GM18499 (cell line): ENCODE results near the gene CELF3.
"Not testable (repeated sequence)": the region's sequence is repeated elsewhere in the genome, so short reads cannot be mapped to it uniquely, and the experiment has no call there.

Experiments
- ATAC-seq: cut with Tn5 transposase; IDR thresholded peaks from one replicate; pipeline ENCODE4 v1.9.1; 2021; ENCODE audit warnings: moderate number of reproducible peaks; ENCODE audit not compliant: insufficient read depth, unreplicated experiment

Gene CELF3

GRCh38 chr1:151716771-151717631 lies at the start of gene CELF3:
TSS of gene CELF3 (minus strand) at chr1:151716803. CDS start at chr1:151716020, 783 bp downstream.
- no peak for ATAC-seq

- no peak for ATAC-seq
Observed at GRCh38 chr1:151763990-151764389, 47.4 kb upstream of the CELF3 start.

- ATAC-seq: no peak
Observed at GRCh38 chr1:151762941-151763921, 46.6 kb upstream of the CELF3 start, which contains the start of gene MRPL9. TSS of gene MRPL9 (minus strand) at chr1:151763496. CDS start at chr1:151763479, 17 bp downstream.

GRCh38 chr1:151760597-151761385 lies 44.2 kb upstream of the CELF3 start:
- ATAC-seq: no peak

- no peak for ATAC-seq
Observed at GRCh38 chr1:151759241-151759640, 42.6 kb upstream of the CELF3 start.

GRCh38 chr1:151756291-151756690 lies 39.7 kb upstream of the CELF3 start:
- ATAC-seq: no peak

GRCh38 chr1:151741516-151741915 lies 24.9 kb upstream of the CELF3 start:
- ATAC-seq: no peak

GRCh38 chr1:151739590-151740355 lies 23.2 kb upstream of the CELF3 start:
- ATAC-seq: no peak

- ATAC-seq: no peak
Observed at GRCh38 chr1:151737479-151737878, 20.9 kb upstream of the CELF3 start.

- no peak for ATAC-seq
Observed at GRCh38 chr1:151737026-151737425, 20.4 kb upstream of the CELF3 start.

- ATAC-seq: not testable (repeated sequence)
Observed at GRCh38 chr1:151733995-151734394, 17.4 kb upstream of the CELF3 start.

- no peak for ATAC-seq
Observed at GRCh38 chr1:151733126-151733525, 16.5 kb upstream of the CELF3 start.

GRCh38 chr1:151729966-151730291 lies 13.3 kb upstream of the CELF3 start:
- ATAC-seq: no peak

- no peak for ATAC-seq
Observed at GRCh38 chr1:151729157-151729965, 12.8 kb upstream of the CELF3 start.

GRCh38 chr1:151728151-151729054 lies 11.8 kb upstream of the CELF3 start:
- ATAC-seq: no peak

- no peak for ATAC-seq
Observed at GRCh38 chr1:151723726-151724370, 7.2 kb upstream of the CELF3 start.

GRCh38 chr1:151721788-151722510 lies 5.3 kb upstream of the CELF3 start:
- no peak for ATAC-seq
